GM19438 (cell line): ENCODE results near the gene KCNK2.

Experiments
- ATAC-seq: cut with Tn5 transposase; IDR thresholded peaks from one replicate; pipeline ENCODE4 v1.9.1; 2021; ENCODE audit warnings: low read depth; ENCODE audit not compliant: unreplicated experiment

Gene KCNK2

GRCh38 chr1:215082532-215083382 lies at the start of gene KCNK2:
TSS of gene KCNK2 (plus strand) at chr1:215082737. CDS start at chr1:215083386, 649 bp downstream.
- no peak for ATAC-seq

DNA sequence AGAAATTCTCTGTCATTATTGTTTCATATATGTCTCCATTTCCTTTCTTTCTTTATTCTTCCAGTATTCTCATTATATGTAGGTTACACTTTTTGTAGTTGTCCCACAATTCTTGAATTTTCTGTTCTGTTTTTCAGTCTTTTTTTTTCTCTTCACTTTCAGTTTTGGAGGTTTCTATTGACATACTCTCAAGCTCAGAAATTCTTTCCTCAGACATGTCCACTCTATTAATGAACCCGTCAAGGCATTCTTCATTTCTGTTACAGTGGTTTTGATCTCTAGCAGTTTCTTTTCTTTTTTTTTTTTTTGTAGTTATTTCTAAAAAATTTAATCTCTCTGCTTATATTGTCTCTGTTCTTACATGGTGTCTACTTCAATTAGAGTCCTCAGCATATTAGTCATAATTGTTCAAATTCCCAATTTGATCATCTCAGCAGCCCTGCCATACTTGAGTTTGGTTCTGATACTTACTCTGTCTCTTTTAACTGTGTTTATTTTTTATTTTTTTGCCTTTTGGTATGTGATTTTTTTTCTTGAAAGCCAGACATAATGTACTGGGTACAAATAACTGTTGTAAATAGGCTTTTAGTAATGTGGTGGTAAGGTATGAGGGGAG lies 49.5 kb upstream of the KCNK2 start:
- no peak for ATAC-seq

- ATAC-seq = no peak
These were observed 42.3 kb upstream of the KCNK2 start for GRCh38 chr1:215040190-215040589.

DNA sequence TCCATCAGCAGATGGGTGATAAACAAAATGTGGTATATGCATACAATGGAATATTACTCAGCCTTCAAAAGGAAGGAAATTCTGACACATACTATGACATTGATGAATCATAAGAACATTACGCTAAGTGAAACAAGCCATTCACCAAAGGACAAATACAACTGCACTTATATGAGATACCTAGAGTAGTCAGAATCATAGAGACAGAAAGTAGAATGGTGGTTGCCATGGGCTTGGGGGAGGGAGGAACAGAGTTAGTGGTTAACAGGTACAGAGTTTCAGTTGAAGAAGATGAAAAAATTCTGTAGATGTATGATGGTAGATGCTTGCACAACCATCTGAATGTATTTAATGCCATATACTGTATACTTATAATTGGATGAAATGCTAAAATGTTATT lies 39.1 kb upstream of the KCNK2 start:
- ATAC-seq = no peak

DNA sequence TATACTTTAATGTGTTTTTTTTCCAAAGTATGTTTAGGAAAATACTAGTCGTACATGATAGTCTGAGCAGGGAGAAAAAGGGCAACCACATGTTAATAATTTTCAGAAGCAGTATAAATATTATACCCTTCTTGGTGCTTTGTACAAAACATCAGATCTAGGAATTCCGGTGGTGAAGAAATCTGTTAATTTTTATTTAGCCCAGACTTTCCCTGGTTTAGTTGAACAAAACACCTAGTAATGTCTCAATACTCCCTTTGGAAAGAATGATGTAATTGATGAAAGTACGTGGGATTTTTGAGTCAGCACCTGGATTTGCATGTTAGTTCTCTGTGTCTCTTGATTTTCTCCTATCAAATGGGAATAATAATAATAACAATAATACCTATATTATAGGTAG lies 38.4 kb upstream of the KCNK2 start:
- ATAC-seq = no peak

GRCh38 chr1:215045698-215046308 lies 36.7 kb upstream of the KCNK2 start:
- ATAC-seq = no peak

- no peak for ATAC-seq
These were observed 30.1 kb upstream of the KCNK2 start for GRCh38 chr1:215052256-215053015.

DNA sequence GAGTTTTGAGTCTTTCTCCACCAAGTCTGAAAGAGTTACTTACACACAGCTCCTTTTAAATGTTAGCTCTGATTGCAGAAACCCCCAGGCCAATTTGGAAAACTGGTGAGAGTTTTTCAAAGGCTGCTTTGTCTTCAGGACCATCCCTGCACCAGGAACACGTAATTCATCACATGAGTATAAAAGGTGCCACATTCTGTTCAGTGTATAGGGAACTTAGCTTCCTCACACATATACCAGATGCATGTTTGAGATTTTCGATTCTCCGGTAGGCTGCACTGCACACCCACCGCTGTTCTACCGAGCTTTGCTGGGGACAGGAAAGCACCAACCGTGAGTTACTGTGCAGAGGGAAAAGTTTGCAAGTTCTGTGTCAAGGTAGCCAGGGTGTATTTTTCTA lies 28.3 kb upstream of the KCNK2 start:
- ATAC-seq = no peak

DNA sequence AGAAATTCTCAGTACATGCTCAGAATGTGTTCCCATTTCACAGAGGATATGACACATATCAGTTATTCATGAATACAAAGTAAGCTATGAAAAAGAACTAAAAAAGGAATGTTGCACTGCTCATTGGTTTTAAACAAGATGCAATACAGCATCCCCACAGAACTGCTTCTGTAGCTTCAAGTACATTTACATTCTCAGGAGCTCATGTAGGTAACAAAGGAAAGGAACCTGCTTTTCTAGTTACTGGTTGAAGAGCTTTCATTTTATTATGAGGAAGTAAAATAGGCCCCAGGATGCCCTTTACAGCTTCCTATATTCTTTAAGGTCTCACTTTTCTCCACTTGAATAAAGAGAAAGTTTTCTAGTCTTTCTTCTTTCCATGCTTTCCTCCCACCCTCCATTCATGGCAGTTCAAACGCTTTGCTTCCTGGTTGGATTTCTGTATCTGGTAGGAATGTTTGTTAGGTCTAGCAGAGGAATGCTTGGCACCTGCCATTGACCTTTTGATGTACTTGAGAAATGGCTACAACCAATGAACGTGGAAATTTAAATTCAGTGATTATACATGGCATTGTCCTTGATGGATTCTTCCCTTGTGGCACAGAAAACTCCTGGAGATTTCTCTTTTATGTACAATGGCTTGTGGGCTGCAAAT lies 27.1 kb upstream of the KCNK2 start:
- ATAC-seq = no peak

DNA sequence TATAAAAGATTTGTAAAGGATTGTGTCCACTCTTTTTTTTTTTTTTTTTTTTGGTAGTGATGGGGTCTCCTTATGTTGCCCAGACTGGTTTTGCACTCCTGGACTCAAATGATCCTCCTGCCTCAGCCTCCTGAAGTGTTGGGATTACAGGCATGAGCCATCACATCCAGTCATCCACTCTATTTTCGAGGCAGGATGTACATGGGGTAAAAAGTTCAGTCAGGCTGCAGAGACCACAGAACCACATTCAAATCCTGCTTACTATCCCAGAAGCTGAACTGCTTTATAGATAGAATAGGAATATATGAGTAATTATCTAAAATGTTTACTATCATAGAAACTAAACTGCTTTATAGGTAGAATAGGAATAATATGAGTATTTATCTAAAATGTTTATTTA lies 26.0 kb upstream of the KCNK2 start:
- no peak for ATAC-seq

GRCh38 chr1:215059947-215060346 lies 22.6 kb upstream of the KCNK2 start:
- ATAC-seq = no peak

- no peak for ATAC-seq
These were observed 18.2 kb upstream of the KCNK2 start for GRCh38 chr1:215064327-215064726.

GRCh38 chr1:215071078-215071477 lies 11.5 kb upstream of the KCNK2 start:
- ATAC-seq = no peak

- no peak for ATAC-seq
These were observed 6.2 kb upstream of the KCNK2 start for GRCh38 chr1:215076322-215076721.

DNA sequence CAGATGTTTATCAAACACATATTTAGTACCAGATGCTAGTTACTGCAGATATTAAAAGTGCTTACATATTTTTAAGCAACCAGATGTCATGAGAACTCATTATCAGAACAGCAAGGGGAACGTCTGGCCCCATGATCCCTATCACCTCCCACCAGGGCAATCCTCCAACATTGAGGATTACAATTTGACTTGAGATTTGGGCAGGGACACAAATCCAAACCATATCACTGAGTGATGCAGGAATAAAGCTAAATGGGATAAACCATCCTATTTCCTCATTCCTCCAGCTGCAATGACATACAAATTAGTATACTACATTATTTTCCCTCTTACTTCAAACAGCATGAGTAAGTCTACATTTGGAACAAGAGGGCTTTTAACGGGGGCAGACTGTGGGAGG lies 3.1 kb upstream of the KCNK2 start:
- ATAC-seq = no peak

- no peak for ATAC-seq
These were observed 641 bp upstream of the KCNK2 start for GRCh38 chr1:215081661-215082531.

- ATAC-seq = no peak
These were observed 935 bp downstream of the KCNK2 start for GRCh38 chr1:215083383-215083961.

DNA sequence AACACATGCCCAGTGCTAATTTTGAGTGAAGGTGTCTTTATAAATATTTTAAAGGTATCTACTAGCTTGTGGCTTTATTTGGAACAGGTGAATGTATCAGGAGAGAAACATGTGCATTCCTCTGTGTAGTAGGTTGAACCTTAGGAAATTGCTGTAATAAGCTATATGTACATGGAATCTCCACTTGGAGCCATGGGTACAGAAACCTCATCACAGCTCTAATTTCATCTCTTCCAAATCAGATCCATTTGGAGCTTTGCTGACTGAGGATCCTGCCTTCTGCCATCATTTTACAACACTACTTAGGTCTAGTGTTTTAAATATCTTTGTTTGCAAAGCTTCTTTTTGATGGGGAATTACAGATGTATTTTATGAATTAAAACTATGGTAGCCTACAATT lies 2.1 kb downstream of the KCNK2 start:
- ATAC-seq = no peak

DNA sequence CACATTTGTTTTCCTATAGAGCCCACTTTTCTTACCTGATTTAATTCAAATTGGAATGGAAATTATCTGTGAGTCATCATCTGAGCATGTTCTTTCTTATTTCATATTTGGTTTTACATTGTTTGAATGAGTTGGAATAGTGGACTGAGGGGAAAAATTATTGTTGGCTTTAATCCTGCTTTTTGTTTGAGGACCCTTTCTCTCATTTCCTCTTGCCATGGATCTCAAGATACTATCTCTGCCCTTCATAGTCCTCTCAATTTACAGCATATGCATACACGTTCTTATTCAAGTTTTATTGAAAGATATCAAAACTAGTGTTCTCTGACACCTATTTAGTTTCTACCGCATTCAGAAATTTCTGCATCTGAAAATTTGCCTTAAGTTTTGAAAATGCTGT lies 5.1 kb downstream of the KCNK2 start:
- no peak for ATAC-seq
